Fibroblast of lung (primary cell): ENCODE data around the gene AGAP1. TPM values are rescaled to one million over a fixed set of nuclear protein-coding genes. Genes with fewer than 3 reads are reported as not detected.

Experiments used
- DNase-seq, 2 donors: peaks; one replicate each; pipeline versions ENCODE4 v3.0.0 to v3.0.0-alpha.2; 2010; ENCODE audit warnings: low read depth in 2 of 2
- H2AFZ ChIP-seq: 2 replicates; pipeline ENCODE4 v1.5.1; 2012; ENCODE audit warnings: low read length, control low read depth, inconsistent platforms
- H3K27ac ChIP-seq: 2 replicates; pipeline ENCODE4 v1.5.1; 2011; ENCODE audit warnings: low read length, control low read depth; ENCODE audit not compliant: insufficient read depth
- H3K27me3 ChIP-seq: 2 replicates; pipeline ENCODE4 v1.5.1; 2011; ENCODE audit warnings: mild to moderate bottlenecking, low read length; ENCODE audit not compliant: control insufficient read depth, insufficient read depth
- H3K36me3 ChIP-seq: 2 replicates; pipeline ENCODE4 v1.5.1; 2011; ENCODE audit warnings: low read length; ENCODE audit not compliant: control insufficient read depth, insufficient read depth
- H3K4me1 ChIP-seq: 2 replicates; pipeline ENCODE4 v1.5.1; 2011; ENCODE audit warnings: low read length; ENCODE audit not compliant: control insufficient read depth, insufficient read depth; ENCODE audit errors: extremely low read depth
- H3K4me2 ChIP-seq: 2 replicates; pipeline ENCODE4 v1.5.1; 2011; ENCODE audit warnings: low read length, control low read depth; ENCODE audit not compliant: insufficient read depth; ENCODE audit errors: extremely low read depth
- H3K4me3 ChIP-seq, 4 experiments: fragments of 200-600 bp in 1 of 4; sonication (generic) in 1 of 4; replicated peaks in 1 of 4; 2 replicates each; pipeline ENCODE4 v1.5.1; 2011 to 2016; ENCODE audit warnings: low read length in 4 of 4, low read depth in 3 of 4, mild to moderate bottlenecking in 3 of 4, control low read depth in 2 of 4, inconsistent platforms in 1 of 4, mixed read lengths in 1 of 4; ENCODE audit not compliant: insufficient read depth in 1 of 4; ENCODE audit errors: control extremely low read depth in 1 of 4
- H3K79me2 ChIP-seq: 2 replicates; pipeline ENCODE4 v1.5.1; 2012; ENCODE audit warnings: mild to moderate bottlenecking, low read length, inconsistent platforms; ENCODE audit not compliant: control insufficient read depth, insufficient read depth
- H3K9ac ChIP-seq: 2 replicates; pipeline ENCODE4 v1.5.1; 2011; ENCODE audit warnings: mild to moderate bottlenecking, low read length, control low read depth; ENCODE audit not compliant: insufficient read depth
- H3K9me3 ChIP-seq: 2 replicates; pipeline ENCODE4 v1.5.1; 2012; ENCODE audit warnings: low read depth, low read length; ENCODE audit not compliant: control insufficient read depth, insufficient read depth
- H4K20me1 ChIP-seq: 2 replicates; pipeline ENCODE4 v1.5.1; 2011; ENCODE audit warnings: low read length; ENCODE audit not compliant: control insufficient read depth, insufficient read depth; ENCODE audit errors: extremely low read depth
- CTCF ChIP-seq, 2 donors: IDR thresholded peaks in 1 of 2; conservative IDR thresholded peaks in 1 of 2; 1 replicate in 1 of 2; 2 replicates in 1 of 2; pipeline ENCODE4 v1.5.1; 2011 to 2012; ENCODE audit warnings: low read length in 2 of 2, control low read depth in 1 of 2, inconsistent platforms in 1 of 2, low read depth in 1 of 2, mild to moderate bottlenecking in 1 of 2
- EZH2 ChIP-seq: IDR thresholded peaks from 2 replicates; pipeline ENCODE4 v1.5.1; 2012; ENCODE audit warnings: low read length, control low read depth, mild to moderate bottlenecking; ENCODE audit errors: missing control alignments
- polyA plus RNA-seq, 2 donors: library from polyadenylated mRNA; depleted of rRNA in 1 of 2; stranded (reverse) in 1 of 2; unstranded in 1 of 2; fragments of >200 nt; gene quantifications; 2 replicates each; pipeline ENCODE4 v1.2.1, GENCODE V29; 2011 to 2012; ENCODE audit warnings: missing spikeins in 1 of 2
- total RNA-seq: library from RNA; depleted of rRNA; stranded (reverse); fragments of >200 nt; gene quantifications from 2 replicates; pipeline ENCODE4 v1.2.1, GENCODE V29; 2014

AGAP1 gene
- total and polyA plus RNA-seq, 2 donors (not counting 1 experiment from before 2014, with no cell fraction given): 10.6 to 14.0 TPM

DNA sequence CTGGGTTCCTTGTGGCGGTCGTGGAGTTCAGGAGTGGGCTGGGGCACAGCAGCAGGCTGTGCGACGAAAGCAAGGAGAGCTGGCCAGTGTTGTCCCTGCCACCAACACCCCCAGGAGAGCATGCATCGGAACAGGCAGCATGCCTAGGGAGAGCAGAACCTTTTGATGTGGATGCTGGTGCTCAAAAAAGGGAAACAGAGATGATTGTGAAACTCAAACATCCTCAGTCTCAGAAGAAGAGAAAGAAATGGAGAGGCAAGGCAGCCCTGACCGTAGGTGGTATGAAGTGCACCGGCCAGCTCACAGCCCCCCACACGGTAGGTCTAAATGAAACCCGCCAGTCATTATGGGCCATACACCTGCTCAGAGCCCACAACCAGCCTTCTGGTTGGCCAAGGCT, 420.9 kb downstream of the AGAP1 start:
- no peak overlapping the region for H3K9ac ChIP-seq
- no peak for DNase-seq
- H3K27ac ChIP-seq: no peak overlapping the region
- no peaks in the 10 kb centered on the region for H3K79me2 ChIP-seq
- peaks cover 1% of the 10 kb centered on the region for H3K36me3 ChIP-seq
- H3K27me3 ChIP-seq: no peaks in the 10 kb centered on the region
- no peak overlapping the region for H3K4me3 ChIP-seq
- H4K20me1 ChIP-seq: no peaks in the 10 kb centered on the region
- H2AFZ ChIP-seq: no peak overlapping the region
- no peaks in the 10 kb centered on the region for H3K9me3 ChIP-seq
- no peak overlapping the region for H3K4me2 ChIP-seq
- no peak for TF ChIP-seq CTCF (conservative IDR thresholded peaks at IDR 0.05 in 1 of 2, IDR thresholded peaks at IDR 0.05 in 1 of 2; ENCODE audit: low read depth in 1 of 2, low read length in 2 of 2)
- TF ChIP-seq EZH2: no peak
- H3K4me1 ChIP-seq: no peaks in the 10 kb centered on the region

- Histone ChIP-seq H3K4me1 (no peaks in the 10 kb centered on the region), H3K9ac (no peak overlapping the region), H4K20me1 (no peaks in the 10 kb centered on the region), H3K27me3 (no peaks in the 10 kb centered on the region), H3K9me3 (no peaks in the 10 kb centered on the region), H3K4me3 (no peak overlapping the region), H2AFZ (no peak overlapping the region), H3K36me3 (peaks cover 1% of the 10 kb centered on the region), H3K79me2 (no peaks in the 10 kb centered on the region), H3K4me2 (no peak overlapping the region), H3K27ac (no peak overlapping the region)
- TF ChIP-seq EZH2 (no peak), CTCF (conservative IDR thresholded peaks at IDR 0.05 in 1 of 2, IDR thresholded peaks at IDR 0.05 in 1 of 2; ENCODE audit: low read depth in 1 of 2, low read length in 2 of 2) (no peak)
- no peak for DNase-seq
Measured at GRCh38 chr2:235917506-235917905, 423.7 kb downstream of the AGAP1 start.

- no peak for TF ChIP-seq EZH2
- no peak for TF ChIP-seq CTCF (conservative IDR thresholded peaks at IDR 0.05 in 1 of 2, IDR thresholded peaks at IDR 0.05 in 1 of 2; ENCODE audit: low read depth in 1 of 2, low read length in 2 of 2)
- no peaks in the 10 kb centered on the region for H4K20me1 ChIP-seq
- no peak for DNase-seq
Measured at GRCh38 chr2:235918876-235919275, 425.0 kb downstream of the AGAP1 start.

More at GRCh38 chr2:235918876-235919275, 425.0 kb downstream of the AGAP1 start:
- H3K4me3 ChIP-seq: no peak overlapping the region
- H3K4me2 ChIP-seq: no peak overlapping the region
- H3K9me3 ChIP-seq: no peaks in the 10 kb centered on the region
- H3K36me3 ChIP-seq: no peaks in the 10 kb centered on the region
- H3K4me1 ChIP-seq: no peaks in the 10 kb centered on the region
- H3K79me2 ChIP-seq: no peaks in the 10 kb centered on the region
- H3K9ac ChIP-seq: no peak overlapping the region
- H3K27me3 ChIP-seq: no peaks in the 10 kb centered on the region
- H2AFZ ChIP-seq: no peak overlapping the region
- H3K27ac ChIP-seq: no peak overlapping the region
